CD4-positive, alpha-beta T cell treated with Interferon alpha-2 for 1 hour (primary cell): Measurements from ENCODE around the gene SPARC.
A peak's percentile ranks its signal among the peaks of the same experiment; 100 is the strongest.
"Not testable (repeated sequence)": the region's sequence is repeated elsewhere in the genome, so short reads cannot be mapped to it uniquely, and the experiment has no call there.

Source experiments
- DNase-seq, 2 donors: peaks; one replicate each; pipeline ENCODE4 v3.0.0-alpha.2; 2020 to 2022

Gene SPARC

DNA sequence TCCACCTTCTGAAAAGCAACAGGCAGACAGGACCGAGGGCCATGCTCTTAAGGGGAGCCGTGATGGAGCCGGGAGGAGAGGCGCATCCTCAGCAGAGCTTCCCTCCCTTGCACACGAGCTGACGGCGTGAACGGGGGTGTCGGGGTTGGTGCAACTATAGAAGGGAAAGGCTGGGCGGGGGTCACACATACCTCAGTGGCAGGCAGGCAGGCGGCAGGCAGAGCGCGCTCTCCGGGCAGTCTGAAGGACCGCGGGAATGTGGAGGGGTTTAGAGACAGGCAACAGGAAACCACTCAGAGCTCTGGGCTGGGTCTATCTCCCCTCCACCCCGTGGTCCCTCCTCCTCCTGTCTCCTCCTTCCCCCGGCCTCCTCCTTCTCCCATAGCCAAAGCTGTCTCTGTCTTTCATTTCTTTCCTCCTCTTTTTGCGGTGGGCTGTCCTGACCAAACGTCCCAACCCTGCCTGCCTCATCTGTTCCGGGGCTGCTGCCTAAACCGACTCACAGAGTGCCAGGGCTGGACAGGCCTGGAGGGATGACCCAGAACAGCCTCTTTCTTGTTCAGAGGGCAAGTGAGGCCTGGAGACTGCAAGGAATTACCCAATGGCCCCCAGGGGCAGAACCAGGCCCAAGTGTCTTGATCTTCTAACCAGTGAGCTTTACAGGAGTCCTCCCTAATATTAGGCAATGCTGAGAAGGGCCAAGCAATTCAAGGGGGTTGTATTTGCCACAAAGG, at the start of gene SPARC:
Gene SPARC (minus strand): TSS at position 242 of the 734 bp plus-strand sequence. CDS start 10,727 bp downstream, outside the sequence.
- no peak for DNase-seq

GRCh38 chr5:151735646-151736045, 48.9 kb upstream of the SPARC start:
- no peak for DNase-seq

- no peak for DNase-seq
These were observed 47.3 kb upstream of the SPARC start for GRCh38 chr5:151734064-151734408.

GRCh38 chr5:151733358-151734063, 46.8 kb upstream of the SPARC start:
- no peak for DNase-seq

DNA sequence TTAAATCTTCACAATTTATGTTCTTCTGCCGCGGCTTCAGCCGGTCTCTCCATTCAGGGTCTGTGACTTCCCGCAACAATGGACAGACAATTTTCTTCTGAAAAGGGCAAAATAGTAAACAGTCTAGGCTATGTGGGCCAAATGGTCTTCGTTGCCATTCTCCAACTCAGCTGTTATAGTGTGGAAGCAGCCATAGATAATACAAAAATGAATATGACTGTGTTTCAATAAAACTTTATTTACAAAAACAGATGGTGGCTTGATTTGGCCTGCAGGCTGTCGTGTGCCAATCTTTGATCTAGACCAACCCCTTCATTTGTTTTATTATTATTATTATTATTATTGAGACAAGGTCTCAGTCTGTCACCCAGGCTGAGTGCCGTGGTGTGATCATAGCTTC, 43.7 kb upstream of the SPARC start:
- no peak for DNase-seq

- not testable (repeated sequence) for DNase-seq
These were observed 42.9 kb upstream of the SPARC start for GRCh38 chr5:151729597-151729996.

- DNase-seq, result no peak
These were observed 37.6 kb upstream of the SPARC start for GRCh38 chr5:151724360-151724759.

GRCh38 chr5:151722546-151722945, 35.8 kb upstream of the SPARC start:
- no peak for DNase-seq

GRCh38 chr5:151721812-151722391, 35.2 kb upstream of the SPARC start:
- DNase-seq, result no peak

- DNase-seq, result no peak
These were observed 34.5 kb upstream of the SPARC start for GRCh38 chr5:151721087-151721646.

GRCh38 chr5:151720215-151720614, 33.5 kb upstream of the SPARC start:
- DNase-seq, result no peak

- DNase-seq, result peak in 1 of 2 donors; percentile 6
These were observed 32.7 kb upstream of the SPARC start for GRCh38 chr5:151719228-151720000.

- DNase-seq, result no peak
These were observed 31.9 kb upstream of the SPARC start for GRCh38 chr5:151718646-151719045.

GRCh38 chr5:151718153-151718552, 31.4 kb upstream of the SPARC start:
- DNase-seq, result no peak

- DNase-seq, result no peak
These were observed 30.7 kb upstream of the SPARC start for GRCh38 chr5:151717416-151717815.

GRCh38 chr5:151709109-151709735, 22.5 kb upstream of the SPARC start:
- DNase-seq, result no peak

DNA sequence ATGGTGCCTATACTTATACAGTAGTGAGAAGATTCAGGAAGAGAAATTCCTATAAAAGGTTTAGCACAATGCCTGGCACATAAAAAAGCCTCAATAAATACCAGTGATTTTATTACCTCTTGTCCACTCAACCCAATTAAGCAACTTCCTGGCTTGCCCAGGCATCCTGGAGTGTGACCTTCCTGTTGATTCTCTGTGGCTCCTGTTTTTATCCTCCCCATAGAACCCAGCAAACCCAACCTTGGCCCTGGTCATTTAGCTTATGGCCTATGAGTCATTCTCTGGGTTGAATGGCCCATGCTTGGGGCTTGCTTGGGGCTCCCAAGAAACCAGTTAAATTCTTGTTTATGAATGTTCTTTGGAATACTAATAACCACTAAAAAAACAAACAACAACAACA, 21.4 kb upstream of the SPARC start:
- no peak for DNase-seq

DNA sequence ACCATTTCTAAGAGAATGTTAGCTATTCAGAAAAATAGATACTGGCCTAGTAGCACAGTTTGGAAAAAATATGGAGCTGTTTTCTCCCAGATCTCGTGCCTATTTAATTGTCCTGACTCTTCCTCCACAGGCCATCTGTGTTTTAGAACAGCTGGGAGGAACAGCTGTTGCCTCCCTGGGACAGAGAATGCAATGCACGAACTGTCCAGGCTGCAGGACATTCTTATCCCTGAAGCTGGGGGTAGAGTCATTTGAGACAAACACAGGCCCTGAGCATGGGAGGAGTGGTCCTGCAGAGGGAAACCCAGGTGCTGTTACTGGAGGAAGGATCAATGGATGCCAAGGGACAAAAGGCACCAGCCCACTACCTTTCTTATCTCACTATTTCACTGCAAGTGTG, 20.9 kb upstream of the SPARC start:
- no peak for DNase-seq

- DNase-seq, result no peak
These were observed 20.2 kb upstream of the SPARC start for GRCh38 chr5:151706906-151707305.

DNA sequence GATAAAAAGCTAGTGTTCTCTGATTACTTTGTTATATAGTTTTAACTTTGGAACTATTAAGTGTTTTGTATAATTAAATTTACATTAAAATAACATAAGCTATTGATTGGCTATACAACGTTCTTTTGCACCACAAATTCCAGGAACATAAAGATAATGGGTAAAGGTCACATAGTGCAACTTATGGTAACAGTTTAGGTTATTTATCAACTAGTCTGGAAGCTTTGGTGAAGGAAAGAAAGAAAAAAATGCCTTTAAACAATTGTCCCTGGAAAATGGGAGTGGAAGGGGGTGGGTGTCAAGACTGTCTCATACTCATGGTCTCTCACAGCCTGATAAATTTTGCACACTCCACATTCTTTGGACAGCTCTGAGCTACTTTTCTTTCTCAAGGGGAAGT, 17.1 kb upstream of the SPARC start:
- no peak for DNase-seq

GRCh38 chr5:151703227-151703626, 16.5 kb upstream of the SPARC start:
- no peak for DNase-seq

DNA sequence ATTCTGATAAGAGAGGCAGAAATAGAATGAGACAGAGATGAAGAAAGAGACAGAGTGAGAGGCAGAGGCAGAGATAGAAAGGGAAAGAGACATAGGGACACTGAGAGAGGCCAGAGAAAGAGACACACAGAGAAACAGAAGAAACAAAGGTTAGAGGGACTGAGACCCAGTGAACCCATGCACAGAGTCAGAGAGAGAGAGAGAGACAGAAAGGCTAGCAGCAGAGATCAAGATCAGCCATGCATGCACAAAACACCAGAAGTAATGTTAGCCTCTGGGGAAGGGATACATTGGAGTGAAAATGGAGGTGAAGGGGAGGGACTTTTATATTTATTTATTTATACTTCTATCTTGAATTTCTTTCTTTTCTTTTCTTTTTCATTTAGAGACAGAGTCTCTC, 14.1 kb upstream of the SPARC start:
- DNase-seq, result no peak

DNA sequence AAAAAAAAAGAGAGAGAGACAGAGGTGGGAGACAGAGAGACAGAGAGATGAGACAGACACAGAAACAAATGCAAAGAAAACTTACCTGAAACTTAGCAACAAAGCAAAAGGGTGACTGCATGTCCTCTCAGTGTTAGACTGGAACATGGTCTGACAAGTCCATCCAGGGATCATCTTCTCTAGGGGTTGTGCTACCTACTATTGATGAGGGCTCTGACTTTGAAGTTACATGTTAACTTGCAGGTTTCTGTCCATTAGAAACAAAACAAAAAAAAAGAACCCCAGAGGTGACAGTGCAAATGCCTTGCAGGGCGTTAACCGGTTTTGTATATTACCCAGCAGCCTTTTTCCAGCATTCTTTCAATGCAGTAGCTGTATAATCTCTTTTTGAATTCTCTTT, 13.6 kb upstream of the SPARC start:
- DNase-seq, result no peak
